Breast epithelium (tissue), 3 donors: Measurements from ENCODE around the gene CDKN2D.

Experiments
- CTCF ChIP-seq, 3 donors: fragments of 450-650 bp; IDR thresholded peaks; one replicate each; pipeline ENCODE4 v1.5.1; 2016 to 2017; ENCODE audit warnings: antibody characterized with exemption in 3 of 3, mild to moderate bottlenecking in 3 of 3, moderate library complexity in 3 of 3
- POLR2AphosphoS5 ChIP-seq, 3 donors: sonication (generic); formaldehyde crosslinking; IDR thresholded peaks; one replicate each; pipeline ENCODE4 v1.6.1; 2017; ENCODE audit warnings: antibody characterized with exemption in 3 of 3

GRCh38 chr19:10553943-10554381, 14.8 kb downstream of the CDKN2D start:
- TF ChIP-seq CTCF (IDR thresholded peaks at IDR 0.05) = no peak
- TF ChIP-seq POLR2AphosphoS5 (IDR thresholded peaks at IDR 0.05) = no peak
